NK-92 (cell line): Measurements from ENCODE around the gene IGSF5.
"Not testable (repeated sequence)": the region's sequence is repeated elsewhere in the genome, so short reads cannot be mapped to it uniquely, and the experiment has no call there.

ENCODE experiments used
- DNase-seq: peaks from one replicate; lab custom pipeline; 2025; ENCODE audit not compliant: unreplicated experiment; lab: John Stamatoyannopoulos, UW

Gene IGSF5

GRCh38 chr21:39744883-39745282 is at the start of gene IGSF5:
Gene IGSF5, plus strand, starts transcription at chr21:39745183. Its CDS starts 327 bp downstream, at chr21:39745510.
- not testable (repeated sequence) for DNase-seq

- DNase-seq = no peak
Observed at GRCh38 chr21:39696196-39696595, 48.8 kb upstream of the IGSF5 start.

- no peak for DNase-seq
Observed at GRCh38 chr21:39696618-39697017, 48.4 kb upstream of the IGSF5 start.

- DNase-seq = no peak
Observed at GRCh38 chr21:39700318-39700717, 44.7 kb upstream of the IGSF5 start.

GRCh38 chr21:39703578-39703977 is 41.4 kb upstream of the IGSF5 start:
- DNase-seq = no peak

GRCh38 chr21:39705849-39706248 is 39.1 kb upstream of the IGSF5 start:
- no peak for DNase-seq

GRCh38 chr21:39707316-39707715 is 37.7 kb upstream of the IGSF5 start:
- DNase-seq = no peak

GRCh38 chr21:39710866-39711265 is 34.1 kb upstream of the IGSF5 start:
- DNase-seq = no peak

GRCh38 chr21:39712273-39712672 is 32.7 kb upstream of the IGSF5 start:
- no peak for DNase-seq

GRCh38 chr21:39712976-39713375 is 32.0 kb upstream of the IGSF5 start:
- DNase-seq = no peak

- DNase-seq = no peak
Observed at GRCh38 chr21:39713905-39714304, 31.1 kb upstream of the IGSF5 start.

GRCh38 chr21:39714331-39714730 is 30.7 kb upstream of the IGSF5 start:
- DNase-seq = no peak

- DNase-seq = no peak
Observed at GRCh38 chr21:39715804-39716397, 29.1 kb upstream of the IGSF5 start.

- DNase-seq = no peak
Observed at GRCh38 chr21:39720126-39720778, 24.7 kb upstream of the IGSF5 start.

GRCh38 chr21:39721885-39722284 is 23.1 kb upstream of the IGSF5 start:
- DNase-seq = no peak

GRCh38 chr21:39724944-39725343 is 20.0 kb upstream of the IGSF5 start:
- DNase-seq = no peak

GRCh38 chr21:39726133-39726532 is 18.9 kb upstream of the IGSF5 start:
- DNase-seq = no peak

GRCh38 chr21:39727401-39728120 is 17.4 kb upstream of the IGSF5 start:
- DNase-seq = no peak

GRCh38 chr21:39728341-39728740 is 16.6 kb upstream of the IGSF5 start:
- no peak for DNase-seq

- no peak for DNase-seq
Observed at GRCh38 chr21:39730418-39731157, 14.4 kb upstream of the IGSF5 start.

- no peak for DNase-seq
Observed at GRCh38 chr21:39736716-39737115, 8.3 kb upstream of the IGSF5 start.
